IPS-15b (cell line): Measurements from ENCODE around the gene TMPRSS3.

Source experiments
- H3K27me3 ChIP-seq: one replicate; pipeline ENCODE4 v1.6.1; 2013; ENCODE audit warnings: low read length; ENCODE audit not compliant: control insufficient read depth, insufficient read depth
- H3K36me3 ChIP-seq: one replicate; pipeline ENCODE4 v1.6.1; 2013; ENCODE audit warnings: low read length; ENCODE audit not compliant: control insufficient read depth, insufficient read depth
- H3K4me1 ChIP-seq: one replicate; pipeline ENCODE4 v1.6.1; 2013; ENCODE audit warnings: mild to moderate bottlenecking, low read length; ENCODE audit not compliant: control insufficient read depth, insufficient read depth
- H3K4me3 ChIP-seq: one replicate; pipeline ENCODE4 v1.5.1; 2013; ENCODE audit warnings: low read depth, low read length
- H3K9ac ChIP-seq: one replicate; pipeline ENCODE4 v1.6.1; 2013; ENCODE audit warnings: low read depth, mild to moderate bottlenecking, low read length
- H3K9me3 ChIP-seq: one replicate; pipeline ENCODE4 v1.6.1; 2013; ENCODE audit warnings: mild to moderate bottlenecking, low read length; ENCODE audit not compliant: control insufficient read depth, insufficient read depth

TMPRSS3 gene

DNA sequence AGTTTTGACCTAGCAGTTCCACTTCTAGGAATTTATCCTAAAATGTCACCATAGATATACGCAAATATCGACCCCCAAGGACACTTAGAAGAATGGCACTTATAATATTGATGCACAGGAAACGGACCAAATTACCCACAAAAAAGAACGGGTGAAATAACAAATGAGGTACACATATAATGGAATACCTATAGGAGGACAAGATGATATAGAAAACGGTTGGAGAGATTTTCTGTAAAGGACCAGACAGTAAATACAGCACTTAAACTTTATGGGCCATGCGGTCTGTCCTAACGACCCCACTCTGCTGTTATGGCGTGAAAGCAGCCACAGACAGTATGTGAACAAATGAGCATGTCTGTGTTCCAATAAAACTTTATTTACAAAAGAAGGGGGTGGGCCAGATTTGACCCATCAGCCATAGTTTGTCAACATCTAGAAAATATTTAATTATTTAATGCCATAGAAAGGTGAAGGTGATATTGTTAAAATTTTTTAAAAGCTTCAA, 2.4 kb downstream of the TMPRSS3 start:
- Histone ChIP-seq H3K4me3 (no peak overlapping the region), H3K9me3 (no peaks in the 10 kb centered on the region), H3K36me3 (no peaks in the 10 kb centered on the region), H3K4me1 (peaks cover 13% of the 10 kb centered on the region), H3K27me3 (no peaks in the 10 kb centered on the region), H3K9ac (no peak overlapping the region)

DNA sequence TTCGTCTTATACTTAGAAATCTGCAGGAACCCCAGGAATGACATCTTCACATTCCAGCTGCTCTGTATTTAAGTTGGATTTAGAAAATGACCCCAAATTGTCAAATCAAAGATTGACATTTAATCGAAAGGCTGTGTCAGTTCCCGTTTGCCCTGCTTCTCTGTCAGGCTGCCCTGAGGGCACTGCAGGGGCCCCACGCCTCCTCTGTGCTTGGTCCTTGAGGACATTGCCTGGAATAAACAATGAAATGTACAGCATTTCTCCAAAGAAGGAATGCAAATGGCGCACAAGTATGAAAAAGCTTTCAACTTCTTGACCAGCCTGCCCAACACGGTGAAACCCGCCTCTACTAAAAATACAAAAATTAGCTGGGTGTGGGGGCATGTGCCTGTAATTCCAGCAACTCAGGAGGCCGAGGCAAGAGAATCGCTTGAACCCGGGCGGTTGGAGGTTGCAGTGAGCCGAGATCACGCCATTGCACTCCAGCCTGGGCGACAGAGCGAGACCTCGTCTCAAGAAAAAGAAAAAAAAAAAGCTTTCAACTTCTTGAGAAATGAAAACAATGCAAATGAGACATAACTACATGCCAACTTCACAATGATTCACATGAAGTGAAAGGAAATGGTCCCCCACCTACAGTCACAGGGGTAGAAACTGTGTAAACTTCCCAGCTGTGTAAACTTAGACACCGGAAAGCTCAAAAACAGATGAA, 3.0 kb downstream of the TMPRSS3 start:
- Histone ChIP-seq H3K36me3 (no peaks in the 10 kb centered on the region), H3K4me1 (peaks cover 10% of the 10 kb centered on the region), H3K9me3 (no peaks in the 10 kb centered on the region), H3K4me3 (no peak overlapping the region), H3K9ac (no peak overlapping the region), H3K27me3 (no peaks in the 10 kb centered on the region)

DNA sequence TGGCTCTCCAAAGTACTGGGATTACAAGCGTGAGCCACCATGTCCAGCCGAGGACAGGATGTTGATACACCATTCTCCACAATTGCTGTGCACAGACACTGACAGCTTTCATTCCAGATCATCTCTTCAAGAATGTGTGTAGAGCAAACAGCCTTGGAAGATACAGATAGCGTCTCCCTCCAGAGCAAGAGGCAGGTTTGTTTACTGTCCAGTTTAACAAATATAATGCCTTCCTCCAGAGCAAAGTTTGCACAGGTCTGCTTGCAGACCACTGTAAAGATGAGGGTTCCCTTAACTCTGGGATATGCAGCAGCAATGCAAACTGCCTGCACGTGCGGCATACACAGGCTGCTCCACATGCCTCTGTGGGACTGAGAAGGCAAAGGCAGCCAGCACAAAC, 4.6 kb downstream of the TMPRSS3 start:
- no peaks in the 10 kb centered on the region for H3K36me3 ChIP-seq
- H3K4me3 ChIP-seq: no peak overlapping the region
- peaks cover 10% of the 10 kb centered on the region for H3K4me1 ChIP-seq
- H3K9ac ChIP-seq: no peak overlapping the region
- H3K27me3 ChIP-seq: no peaks in the 10 kb centered on the region
- no peaks in the 10 kb centered on the region for H3K9me3 ChIP-seq

DNA sequence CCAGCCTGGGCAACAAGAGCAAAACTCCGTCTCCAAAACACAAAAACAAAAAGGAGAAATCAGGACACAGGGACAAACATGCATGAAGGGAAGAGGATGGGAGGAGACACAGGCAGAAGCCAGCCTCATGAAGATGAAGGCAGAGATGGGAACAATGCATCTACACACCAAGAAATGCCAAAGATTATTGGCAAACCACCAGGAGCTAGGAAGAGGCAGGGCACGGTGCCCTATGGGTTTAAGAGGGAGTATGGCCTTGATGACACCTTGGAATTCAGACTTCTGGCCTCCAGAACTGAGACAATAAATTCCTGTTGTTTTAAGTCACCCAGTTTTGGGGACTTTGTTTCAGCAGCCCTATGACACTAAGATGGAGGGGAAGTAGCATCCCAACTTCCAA, 5.2 kb downstream of the TMPRSS3 start:
- no peaks in the 10 kb centered on the region for H3K36me3 ChIP-seq

DNA sequence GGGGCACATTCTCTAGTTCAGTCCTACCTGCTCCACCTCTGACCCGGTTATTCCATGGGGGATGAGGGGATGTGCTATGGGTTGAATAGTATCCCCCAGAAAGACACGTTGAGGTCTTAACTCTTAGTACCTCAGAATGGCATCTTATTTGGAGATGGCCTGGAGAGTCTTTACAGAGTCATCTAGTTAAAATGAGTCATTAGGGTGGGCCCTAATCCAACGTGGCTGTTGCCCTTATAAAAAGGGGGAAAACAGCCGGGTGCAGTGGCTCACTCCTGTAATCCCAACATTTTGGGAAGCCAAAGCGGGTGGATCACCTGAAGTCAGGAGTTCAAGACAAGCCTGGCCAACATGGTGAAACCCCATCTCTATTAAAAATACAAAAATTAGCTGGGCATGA, 5.7 kb downstream of the TMPRSS3 start:
- Histone ChIP-seq H3K4me3 (no peak overlapping the region), H3K4me1 (peaks cover 10% of the 10 kb centered on the region), H3K36me3 (no peaks in the 10 kb centered on the region), H3K9ac (no peak overlapping the region), H3K27me3 (no peaks in the 10 kb centered on the region), H3K9me3 (no peaks in the 10 kb centered on the region)

More for the DNA sequence above, 5.2 kb downstream of the TMPRSS3 start:
- Histone ChIP-seq H3K4me1 (peaks cover 10% of the 10 kb centered on the region), H3K4me3 (no peak overlapping the region), H3K9me3 (no peaks in the 10 kb centered on the region), H3K9ac (no peak overlapping the region), H3K27me3 (no peaks in the 10 kb centered on the region)

DNA sequence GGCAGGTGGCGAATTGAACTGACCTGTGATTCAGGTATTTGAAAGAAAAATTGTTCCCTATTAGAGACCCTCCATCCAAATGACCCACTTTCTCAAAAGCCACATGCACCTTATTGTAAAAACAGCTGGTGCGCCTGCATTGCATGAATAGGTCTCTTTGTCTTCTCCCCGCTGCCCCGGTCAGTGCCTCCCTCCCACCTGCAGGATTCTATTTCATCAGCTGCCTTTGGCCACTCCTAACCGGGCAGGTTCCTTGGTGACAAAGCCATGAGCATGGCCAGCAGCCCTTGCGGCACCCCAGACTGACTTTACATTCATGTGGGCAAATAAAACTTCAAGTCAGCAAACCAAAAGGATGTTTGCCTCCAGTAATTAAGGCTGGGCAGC, 6.4 kb downstream of the TMPRSS3 start:
- Histone ChIP-seq H3K9ac (no peak overlapping the region), H3K4me1 (peaks cover 10% of the 10 kb centered on the region), H3K27me3 (no peaks in the 10 kb centered on the region), H3K4me3 (no peak overlapping the region), H3K36me3 (no peaks in the 10 kb centered on the region), H3K9me3 (no peaks in the 10 kb centered on the region)

DNA sequence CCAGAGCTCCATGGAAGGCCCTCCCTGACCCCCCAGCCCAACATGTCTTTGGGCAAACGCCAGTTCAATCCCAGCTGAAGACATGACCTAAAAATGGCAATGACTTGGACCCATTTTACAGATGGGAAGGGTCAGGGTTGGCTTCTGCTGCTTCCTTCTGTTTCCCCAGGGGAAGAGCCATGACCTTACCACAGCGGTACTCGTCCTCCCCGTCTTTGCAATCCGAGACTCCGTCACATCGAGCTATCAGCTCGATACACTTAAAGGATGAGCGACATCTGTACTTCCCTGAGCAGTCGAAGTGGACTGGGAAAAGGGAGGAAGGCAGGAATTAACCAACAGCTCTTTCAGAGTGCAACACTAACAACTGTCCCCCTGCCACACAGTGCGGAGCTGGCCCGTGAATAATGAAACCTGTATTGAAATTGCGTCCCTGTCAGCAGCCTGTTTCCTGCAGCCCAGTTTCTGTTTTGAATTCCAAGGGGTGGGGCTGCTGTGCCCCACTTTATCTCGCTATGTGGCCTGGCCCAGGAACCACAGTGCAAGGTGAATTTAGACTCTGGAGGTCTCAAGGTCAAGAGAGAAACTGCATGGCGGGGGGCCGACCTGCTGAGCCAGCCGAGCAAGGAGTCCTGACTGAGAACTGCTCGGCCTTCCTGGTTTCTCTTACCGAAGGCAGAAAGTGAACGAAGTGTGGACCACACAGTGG, 7.0 kb downstream of the TMPRSS3 start:
- H3K4me1 ChIP-seq: peaks cover 10% of the 10 kb centered on the region
- H3K4me3 ChIP-seq: no peak overlapping the region

DNA sequence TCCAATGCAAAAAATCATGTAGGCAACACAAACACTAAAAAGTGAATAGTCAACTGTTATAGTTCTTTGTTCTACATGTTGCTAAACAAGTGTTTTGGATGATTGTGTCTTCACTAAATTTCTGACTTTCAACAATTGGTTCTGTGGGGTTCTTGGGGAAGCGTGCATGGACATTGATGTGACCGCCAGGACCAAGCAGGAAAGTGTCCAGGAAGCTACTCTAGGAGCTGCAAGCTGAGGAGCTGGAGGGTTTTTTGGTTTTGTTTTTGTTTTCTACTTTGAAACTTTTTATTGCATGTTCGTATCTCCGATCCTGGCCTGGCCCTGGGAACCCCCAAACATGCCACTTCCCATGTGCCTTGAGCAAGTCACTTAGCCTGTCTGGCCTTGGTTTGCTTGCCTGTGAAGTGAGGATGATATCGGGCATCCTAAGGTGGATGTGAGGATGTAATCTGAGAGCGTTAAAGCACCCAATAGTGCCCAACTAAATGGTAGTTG, 8.0 kb downstream of the TMPRSS3 start:
- H3K27me3 ChIP-seq: no peaks in the 10 kb centered on the region
- peaks cover 10% of the 10 kb centered on the region for H3K4me1 ChIP-seq
- no peaks in the 10 kb centered on the region for H3K9me3 ChIP-seq
- H3K9ac ChIP-seq: no peak overlapping the region
- H3K36me3 ChIP-seq: no peaks in the 10 kb centered on the region
- H3K4me3 ChIP-seq: no peak overlapping the region

More for the DNA sequence above, 7.0 kb downstream of the TMPRSS3 start:
- H3K27me3 ChIP-seq: no peaks in the 10 kb centered on the region
- no peaks in the 10 kb centered on the region for H3K36me3 ChIP-seq
- H3K9me3 ChIP-seq: no peaks in the 10 kb centered on the region
- H3K9ac ChIP-seq: no peak overlapping the region

DNA sequence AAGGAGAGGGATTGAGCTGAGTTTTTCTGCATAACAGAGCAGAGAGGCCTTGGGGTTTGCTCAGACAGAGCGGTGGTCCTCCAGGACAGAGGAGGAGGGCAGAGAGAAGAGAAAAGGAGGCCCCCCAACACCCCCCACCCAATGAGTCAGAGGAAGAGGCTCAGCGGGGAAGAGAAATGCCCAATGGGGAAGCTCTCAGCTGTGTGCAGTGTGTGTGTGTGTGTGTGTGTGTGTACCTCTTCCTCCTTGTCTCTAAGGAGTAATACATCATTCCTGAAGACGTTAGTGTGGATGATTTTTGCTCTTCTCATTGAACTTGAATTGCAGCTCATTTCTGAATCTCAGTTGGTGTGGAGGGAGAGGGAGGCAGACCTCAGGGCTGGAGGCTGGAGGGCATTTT, 8.7 kb downstream of the TMPRSS3 start:
- no peaks in the 10 kb centered on the region for H3K36me3 ChIP-seq
- no peaks in the 10 kb centered on the region for H3K27me3 ChIP-seq
- H3K4me3 ChIP-seq: no peak overlapping the region
- no peak overlapping the region for H3K9ac ChIP-seq
- H3K9me3 ChIP-seq: no peaks in the 10 kb centered on the region
- peaks cover 10% of the 10 kb centered on the region for H3K4me1 ChIP-seq

DNA sequence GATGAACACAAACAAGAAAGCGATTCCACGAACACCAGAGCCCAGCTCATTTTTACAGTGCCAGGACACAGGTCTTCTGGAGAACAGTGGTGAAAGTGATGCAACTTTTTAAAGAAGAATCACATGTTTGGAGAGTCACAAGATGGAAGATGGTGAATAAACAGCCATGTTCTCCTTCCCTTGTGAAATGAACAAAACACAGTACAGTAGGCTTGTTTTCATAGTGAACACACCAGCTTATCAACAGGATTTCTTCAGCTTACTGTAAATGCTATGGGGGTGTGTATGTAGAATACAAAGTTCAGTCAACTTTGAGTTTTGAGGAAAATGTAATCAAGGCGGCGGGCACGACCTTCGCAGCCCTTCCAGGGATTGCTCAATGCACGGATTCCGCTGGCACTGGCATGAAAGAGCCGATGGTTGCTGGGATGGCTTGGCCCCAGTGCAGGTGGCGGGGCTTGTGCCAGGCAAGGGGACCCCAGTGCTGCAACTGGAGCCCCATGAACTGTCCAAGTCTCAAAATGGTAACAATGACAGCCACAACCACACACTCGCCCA, 9.7 kb downstream of the TMPRSS3 start:
- no peaks in the 10 kb centered on the region for H3K36me3 ChIP-seq
- no peaks in the 10 kb centered on the region for H3K9me3 ChIP-seq
- H3K4me1 ChIP-seq: peaks cover 10% of the 10 kb centered on the region
- H3K4me3 ChIP-seq: no peak overlapping the region
- H3K9ac ChIP-seq: no peak overlapping the region
- H3K27me3 ChIP-seq: no peaks in the 10 kb centered on the region

DNA sequence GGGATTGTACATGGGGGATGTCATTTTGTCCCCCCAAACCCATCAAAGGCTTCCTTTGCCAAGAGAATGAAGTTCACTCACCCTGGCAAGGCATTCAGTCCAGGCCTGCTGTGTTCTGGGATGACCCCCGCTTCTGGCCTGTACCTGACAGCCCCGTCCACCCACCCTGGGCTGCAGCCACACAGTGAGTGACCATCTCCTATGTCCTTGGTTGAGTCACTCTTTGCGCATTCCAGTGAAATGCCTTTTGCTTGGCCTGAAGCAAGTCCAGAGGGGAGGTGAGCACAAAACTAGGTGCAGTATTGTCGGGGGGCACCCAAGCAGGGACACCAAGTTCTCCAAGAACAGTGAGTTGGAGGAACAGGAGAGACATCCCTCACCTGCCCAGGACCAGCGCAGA, 10.2 kb downstream of the TMPRSS3 start:
- Histone ChIP-seq H3K4me3 (no peak overlapping the region), H3K9me3 (no peaks in the 10 kb centered on the region), H3K27me3 (no peaks in the 10 kb centered on the region), H3K9ac (no peak overlapping the region), H3K4me1 (peaks cover 10% of the 10 kb centered on the region), H3K36me3 (no peaks in the 10 kb centered on the region)

DNA sequence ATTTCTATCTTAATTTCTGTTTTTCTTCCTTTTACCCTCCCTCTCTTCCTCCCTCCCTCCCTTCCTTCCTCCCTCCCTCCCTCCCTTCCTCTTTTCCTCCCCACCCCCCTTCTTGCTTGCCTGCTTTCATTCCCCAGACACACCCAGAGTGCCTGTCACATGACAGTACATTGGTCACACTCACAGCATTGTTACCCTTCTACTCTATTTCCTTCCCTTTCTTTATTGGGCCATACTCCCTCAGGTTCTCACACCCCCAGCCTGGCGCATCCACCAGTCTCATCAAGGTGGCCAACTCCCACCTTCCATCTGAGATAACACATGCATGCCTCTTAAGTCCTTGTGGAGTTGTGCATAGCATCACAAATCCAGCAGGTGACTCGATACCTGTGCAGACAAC, 10.9 kb downstream of the TMPRSS3 start:
- H3K27me3 ChIP-seq: no peaks in the 10 kb centered on the region
- H3K9me3 ChIP-seq: no peaks in the 10 kb centered on the region
- peaks cover 9% of the 10 kb centered on the region for H3K4me1 ChIP-seq
- H3K9ac ChIP-seq: no peak overlapping the region
- no peak overlapping the region for H3K4me3 ChIP-seq
- H3K36me3 ChIP-seq: no peaks in the 10 kb centered on the region
